GM23338 (cell line): Measurements from ENCODE around the gene CAMTA1. TPM values are rescaled to one million over a fixed set of nuclear protein-coding genes. Genes with fewer than 3 reads are reported as not detected.

Experiments used
- ATAC-seq: fragments of 200-7000 bp; cut with Tn5 transposase; 3 replicates; pipeline ENCODE4 v1.9.1; 2020
- DNase-seq: peaks from one replicate; pipeline ENCODE4 v3.0.0-alpha.2; 2015; ENCODE audit warnings: low spot score
- H2AFZ ChIP-seq: fragments of 200-600 bp; sonication (generic); 2 replicates; pipeline ENCODE4 v1.8.0; 2016; ENCODE audit warnings: antibody characterized with exemption, mild to moderate bottlenecking, moderate library complexity
- H3F3A ChIP-seq: fragments of 200-600 bp; sonication (generic); replicated peaks from 2 replicates; pipeline ENCODE4 v1.8.0; 2017; ENCODE audit warnings: antibody characterized with exemption, mixed run types, low read depth
- H3K27ac ChIP-seq: fragments of 200-600 bp; sonication (generic); 2 replicates; pipeline ENCODE4 v1.6.1; 2016; ENCODE audit warnings: low read depth
- H3K27me3 ChIP-seq: fragments of 200-600 bp; sonication (generic); 2 replicates; pipeline ENCODE4 v1.8.0; 2016; ENCODE audit warnings: mild to moderate bottlenecking, mixed run types, moderate library complexity; ENCODE audit not compliant: insufficient read depth
- H3K36me3 ChIP-seq: fragments of 200-600 bp; sonication (generic); 2 replicates; pipeline ENCODE4 v1.8.0; 2016; ENCODE audit warnings: mild to moderate bottlenecking; ENCODE audit not compliant: insufficient read depth
- H3K4me1 ChIP-seq: fragments of 200-600 bp; sonication (generic); 2 replicates; pipeline ENCODE4 v1.8.0; 2016; ENCODE audit warnings: mild to moderate bottlenecking, moderate library complexity; ENCODE audit not compliant: insufficient read depth
- H3K4me2 ChIP-seq: fragments of 200-600 bp; sonication (generic); 2 replicates; pipeline ENCODE4 v1.7.1; 2017; ENCODE audit warnings: mixed run types
- H3K4me3 ChIP-seq: fragments of 200-600 bp; sonication (generic); 2 replicates; pipeline ENCODE4 v1.6.1; 2016; ENCODE audit warnings: mixed run types
- H3K79me2 ChIP-seq: fragments of 200-600 bp; sonication (generic); replicated peaks from 2 replicates; pipeline ENCODE4 v1.8.0; 2017; ENCODE audit warnings: mild to moderate bottlenecking; ENCODE audit not compliant: insufficient read depth
- H3K9me2 ChIP-seq: fragments of 200-600 bp; sonication (generic); 2 replicates; pipeline ENCODE4 v1.8.0; 2017; ENCODE audit not compliant: insufficient read depth
- H4K20me1 ChIP-seq: fragments of 200-600 bp; sonication (generic); replicated peaks from 2 replicates; pipeline ENCODE4 v1.8.0; 2017; ENCODE audit warnings: mild to moderate bottlenecking; ENCODE audit not compliant: insufficient read depth
- H3K27ac Mint-ChIP-seq: 2 replicates; pipeline ENCODE4 v1.8.0; 2020; ENCODE audit warnings: inconsistent platforms, mild to moderate bottlenecking, moderate library complexity, mixed read lengths
- H3K27me3 Mint-ChIP-seq: 3 replicates; pipeline ENCODE4 v1.8.0; 2022; ENCODE audit warnings: low read depth, mild to moderate bottlenecking, moderate library complexity, mixed read lengths, inconsistent platforms; ENCODE audit not compliant: insufficient read depth, poor library complexity
- H3K36me3 Mint-ChIP-seq: 3 replicates; pipeline ENCODE4 v1.8.0; 2021; ENCODE audit warnings: low read depth, mild to moderate bottlenecking, inconsistent platforms, moderate library complexity, mixed read lengths
- H3K4me1 Mint-ChIP-seq: 3 replicates; pipeline ENCODE4 v1.8.0; 2020; ENCODE audit warnings: mild to moderate bottlenecking, inconsistent platforms, mixed read lengths
- H3K4me3 Mint-ChIP-seq: 3 replicates; pipeline ENCODE4 v1.8.0; 2021; ENCODE audit warnings: moderate library complexity, mild to moderate bottlenecking, inconsistent platforms, mixed read lengths
- H3K9me3 Mint-ChIP-seq: 3 replicates; pipeline ENCODE4 v1.8.0; 2020; ENCODE audit warnings: moderate library complexity, mild to moderate bottlenecking, inconsistent platforms, mixed read lengths
- ETS1 ChIP-seq: IDR thresholded peaks from 2 replicates; pipeline ENCODE4 v1.6.1; 2016; ENCODE audit warnings: antibody characterized with exemption
- NANOG ChIP-seq: IDR thresholded peaks from 2 replicates; pipeline ENCODE4 v1.6.1; 2016; ENCODE audit warnings: antibody characterized with exemption, borderline replicate concordance
- STAT1 ChIP-seq: IDR thresholded peaks from one replicate; pipeline ENCODE4 v1.6.1; 2016; ENCODE audit warnings: antibody characterized with exemption; ENCODE audit not compliant: unreplicated experiment
- ZNF462 ChIP-seq: fragments of 250-450 bp; sonication (Bioruptor Pico); IDR thresholded peaks from 2 replicates; pipeline ENCODE4 v1.5.0; 2020; ENCODE audit warnings: mild to moderate bottlenecking, moderate library complexity
- polyA plus RNA-seq: library from polyadenylated mRNA; unstranded; fragments of >200 nt; fragmentation: Nextera tagmentation; extraction: Ambion mirVana; gene quantifications from 2 replicates; pipeline ENCODE4 v1.2.1, GENCODE V29; 2016
- total RNA-seq: library from RNA; depleted of rRNA; stranded (reverse); fragments of >200 nt; shearing (Covaris generic); gene quantifications from 2 replicates; pipeline ENCODE4 v1.2.3, GENCODE V29; 2014

Gene CAMTA1
- total and polyA plus RNA-seq, 2 experiments from 2014 or later = 115 to 519 TPM

GRCh38 chr1:7614576-7615074 is 829.4 kb downstream of the CAMTA1 start (continued):
- TF ChIP-seq ZNF462 (CRISPR knock-in tag) (no peak), ETS1 (no peak)

- Histone ChIP-seq H3K36me3 (no peaks in the 10 kb centered on the region), H3K27ac (no peak overlapping the region), H3K27me3 (no peaks in the 10 kb centered on the region), H3F3A (no peaks in the 10 kb centered on the region), H2AFZ (no peak overlapping the region), H3K79me2 (no peaks in the 10 kb centered on the region), H3K4me3 (no peak overlapping the region), H3K4me2 (no peak overlapping the region), H3K9me2 (no peaks in the 10 kb centered on the region), H3K4me1 (no peaks in the 10 kb centered on the region), H4K20me1 (no peaks in the 10 kb centered on the region; the same call in 1 of the 2 replicates)
- DNase-seq (no peak), ATAC-seq (no peak)
- TF ChIP-seq STAT1 (no peak), ETS1 (no peak), ZNF462 (CRISPR knock-in tag) (no peak), NANOG (no peak)
- no peak overlapping the region for H3K4me3 Mint-ChIP-seq
- peaks cover 4% of the 10 kb centered on the region for H3K27me3 Mint-ChIP-seq
- no peak overlapping the region for H3K27ac Mint-ChIP-seq
- H3K36me3 Mint-ChIP-seq = no peaks in the 10 kb centered on the region
- H3K4me1 Mint-ChIP-seq = peaks cover 11% of the 10 kb centered on the region
- no peaks in the 10 kb centered on the region for H3K9me3 Mint-ChIP-seq
These were observed 829.9 kb downstream of the CAMTA1 start for GRCh38 chr1:7615138-7615537.
